Hematopoietic multipotent progenitor cell treated with erythropoietin and hydrocortisone succinate and interleukin-3 and kit ligand, for 6 days (in vitro differentiated cells): ENCODE results near the gene SLC17A5.
"Not testable (repeated sequence)": the region's sequence is repeated elsewhere in the genome, so short reads cannot be mapped to it uniquely, and the experiment has no call there.

ENCODE experiments used
- DNase-seq: peaks from one replicate; pipeline ENCODE4 v3.0.0-alpha.2; 2015

SLC17A5 gene, protein sequence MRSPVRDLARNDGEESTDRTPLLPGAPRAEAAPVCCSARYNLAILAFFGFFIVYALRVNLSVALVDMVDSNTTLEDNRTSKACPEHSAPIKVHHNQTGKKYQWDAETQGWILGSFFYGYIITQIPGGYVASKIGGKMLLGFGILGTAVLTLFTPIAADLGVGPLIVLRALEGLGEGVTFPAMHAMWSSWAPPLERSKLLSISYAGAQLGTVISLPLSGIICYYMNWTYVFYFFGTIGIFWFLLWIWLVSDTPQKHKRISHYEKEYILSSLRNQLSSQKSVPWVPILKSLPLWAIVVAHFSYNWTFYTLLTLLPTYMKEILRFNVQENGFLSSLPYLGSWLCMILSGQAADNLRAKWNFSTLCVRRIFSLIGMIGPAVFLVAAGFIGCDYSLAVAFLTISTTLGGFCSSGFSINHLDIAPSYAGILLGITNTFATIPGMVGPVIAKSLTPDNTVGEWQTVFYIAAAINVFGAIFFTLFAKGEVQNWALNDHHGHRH

DNA sequence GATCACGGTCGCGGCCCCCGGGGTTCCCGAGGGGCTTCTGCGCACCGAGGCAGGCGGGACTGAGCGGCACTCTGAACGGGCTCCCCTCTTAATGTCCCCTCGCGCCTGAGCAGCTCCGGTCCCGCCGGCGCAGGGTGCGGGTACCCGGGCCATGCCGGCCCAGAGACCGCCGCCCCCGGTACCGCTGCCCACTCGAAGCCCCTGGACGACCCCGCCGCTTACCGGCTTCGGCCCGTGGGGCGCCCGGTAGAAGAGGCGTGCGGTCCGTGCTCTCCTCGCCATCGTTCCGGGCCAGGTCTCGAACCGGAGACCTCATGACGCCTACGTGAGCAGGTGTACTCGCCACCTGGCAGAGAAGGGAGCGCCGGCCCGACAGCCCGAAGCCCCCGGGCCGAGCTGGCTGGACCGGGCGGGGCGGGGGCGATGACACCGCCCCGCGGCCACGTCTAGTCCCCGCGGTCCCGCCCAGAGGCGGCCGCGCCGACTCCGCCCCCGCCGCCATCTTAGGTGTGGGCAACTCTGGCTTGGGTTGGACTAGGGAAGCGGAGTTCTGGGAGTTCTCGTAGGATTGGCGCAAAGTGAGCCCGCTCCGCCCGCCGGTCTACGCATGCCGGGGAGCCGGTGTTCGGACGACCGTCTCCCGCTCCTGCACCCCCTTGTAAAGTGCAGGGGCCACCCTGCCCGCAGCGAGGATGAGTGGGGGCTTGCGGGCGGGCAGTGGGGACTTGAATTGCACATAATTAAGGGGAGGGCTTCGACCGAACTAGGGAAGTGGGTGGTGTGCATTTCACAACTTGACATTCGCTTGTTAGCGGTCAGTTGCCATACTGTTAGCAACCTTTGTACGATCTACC lies at the start of gene SLC17A5:
TSS of gene SLC17A5 (minus strand) at position 422 of the 854 bp plus-strand sequence. CDS start at position 316, 106 bp downstream.
- peak; percentile 96 for DNase-seq

GRCh38 chr6:73703466-73703865 lies 49.7 kb upstream of the SLC17A5 start:
- DNase-seq = no peak

DNA sequence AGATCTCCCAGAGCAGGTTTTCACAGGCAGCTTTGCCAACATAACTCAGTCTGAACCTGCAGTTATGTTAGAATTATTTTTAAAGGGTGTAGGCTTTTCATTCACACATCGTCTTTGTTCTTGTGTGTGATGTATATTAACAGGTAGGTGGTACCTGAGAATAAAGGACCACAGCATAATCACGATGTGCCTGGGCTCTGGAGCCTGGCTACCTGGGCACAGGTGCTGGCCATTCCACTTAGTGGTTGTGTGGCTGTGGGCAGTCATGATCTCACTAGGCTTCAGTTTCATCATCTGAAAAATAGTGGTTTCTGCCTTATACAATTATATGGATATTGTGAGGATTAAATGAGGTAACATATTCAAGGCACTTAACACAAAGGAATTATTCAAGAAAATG lies 48.7 kb upstream of the SLC17A5 start:
- DNase-seq = no peak

DNA sequence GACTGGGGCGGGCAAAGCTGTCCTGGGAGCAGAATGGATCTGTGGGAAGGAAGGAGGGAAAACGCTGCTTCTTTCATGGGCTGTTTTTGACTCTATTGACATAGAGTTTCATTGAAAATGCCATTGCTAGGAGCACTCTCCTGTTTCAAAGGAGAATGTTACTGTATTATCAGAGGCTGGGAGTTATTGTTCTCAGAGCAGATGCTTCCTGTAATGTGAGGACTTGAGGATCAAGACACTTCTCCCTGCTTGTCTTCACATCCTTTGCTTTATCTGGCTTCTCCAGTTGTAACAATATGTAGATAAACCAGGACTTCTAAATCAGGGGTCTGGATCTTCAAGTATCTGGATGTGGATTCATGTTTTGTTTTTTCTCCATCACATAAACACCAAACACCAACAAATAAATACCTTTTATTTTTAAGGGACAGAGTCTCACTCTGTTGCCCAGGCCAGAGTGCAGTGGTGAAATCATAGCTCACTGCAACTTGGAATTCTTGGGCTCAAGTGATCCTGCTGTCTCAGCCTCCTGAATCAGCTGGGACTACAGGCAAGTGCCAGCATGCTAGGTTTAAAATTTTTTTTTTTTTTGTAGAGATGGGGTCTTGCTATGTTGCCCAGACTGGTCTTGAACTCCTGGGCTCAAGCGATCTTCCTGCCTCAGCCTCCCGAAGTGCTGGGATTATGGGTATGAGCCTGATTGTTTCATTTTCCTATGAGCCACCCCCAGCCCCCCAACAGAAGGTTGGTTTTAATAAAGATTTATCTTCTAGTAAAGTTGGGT lies 46.1 kb upstream of the SLC17A5 start:
- peak; percentile 18 for DNase-seq

DNA sequence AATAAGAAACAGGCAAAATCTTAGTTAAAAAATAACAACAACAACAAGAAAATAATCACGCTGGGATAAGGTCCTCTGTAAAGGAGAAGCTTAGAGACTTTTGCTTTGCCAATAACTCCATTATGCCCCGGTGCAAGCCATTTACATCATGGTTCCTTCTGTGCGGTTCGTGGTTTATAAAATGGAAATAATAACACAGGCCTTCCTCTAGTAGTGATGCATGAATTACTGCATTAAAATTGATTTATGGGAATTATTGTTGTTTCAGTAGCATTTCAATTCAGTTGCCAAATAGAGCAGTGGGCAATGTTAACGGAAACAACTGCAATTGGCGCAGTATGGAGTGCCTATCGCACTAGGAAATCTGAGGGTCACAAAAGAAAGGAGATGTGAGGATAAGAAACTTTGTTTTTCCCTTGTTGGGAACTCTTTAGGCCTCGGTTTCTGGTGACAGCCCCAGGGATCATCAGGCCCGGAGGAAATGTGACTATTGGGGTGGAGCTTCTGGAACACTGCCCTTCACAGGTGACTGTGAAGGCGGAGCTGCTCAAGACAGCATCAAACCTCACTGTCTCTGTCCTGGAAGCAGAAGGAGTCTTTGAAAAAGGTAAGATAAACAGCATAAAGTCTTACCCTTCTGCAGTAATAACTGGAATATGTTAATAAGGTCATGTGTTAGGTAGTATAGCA lies 43.3 kb upstream of the SLC17A5 start:
- DNase-seq = peak; percentile 31

GRCh38 chr6:73695619-73696421 lies 42.0 kb upstream of the SLC17A5 start, which contains the start of gene CD109:
Gene CD109, plus strand, starts transcription at chr6:73696203. Its CDS starts 13 bp downstream, at chr6:73696216.
- peak; percentile 80 for DNase-seq

GRCh38 chr6:73694711-73695411 lies 41.1 kb upstream of the SLC17A5 start:
- DNase-seq = no peak

- no peak for DNase-seq
These were observed 37.7 kb upstream of the SLC17A5 start for GRCh38 chr6:73691512-73691911.

GRCh38 chr6:73690056-73690455 lies 36.3 kb upstream of the SLC17A5 start:
- DNase-seq = no peak

DNA sequence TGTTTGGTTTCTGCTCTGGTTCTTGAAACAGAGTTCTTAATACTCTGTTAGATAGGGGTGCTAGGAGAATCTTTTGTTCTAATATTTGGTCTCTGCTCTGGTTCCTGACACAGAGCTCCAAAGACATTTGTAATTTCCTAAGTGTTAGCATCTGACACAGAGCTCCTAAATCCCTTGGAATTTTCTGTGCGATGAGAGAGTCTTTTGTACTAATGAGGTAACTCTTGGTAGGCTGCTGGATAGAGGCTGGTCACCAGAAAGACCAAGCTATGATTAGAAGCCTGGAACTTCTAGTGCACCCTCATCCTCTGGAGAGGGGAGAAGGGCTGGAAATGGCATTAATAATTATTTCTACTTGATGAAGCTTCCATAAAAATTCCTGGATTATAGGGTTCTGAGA lies 34.6 kb upstream of the SLC17A5 start:
- DNase-seq = no peak

DNA sequence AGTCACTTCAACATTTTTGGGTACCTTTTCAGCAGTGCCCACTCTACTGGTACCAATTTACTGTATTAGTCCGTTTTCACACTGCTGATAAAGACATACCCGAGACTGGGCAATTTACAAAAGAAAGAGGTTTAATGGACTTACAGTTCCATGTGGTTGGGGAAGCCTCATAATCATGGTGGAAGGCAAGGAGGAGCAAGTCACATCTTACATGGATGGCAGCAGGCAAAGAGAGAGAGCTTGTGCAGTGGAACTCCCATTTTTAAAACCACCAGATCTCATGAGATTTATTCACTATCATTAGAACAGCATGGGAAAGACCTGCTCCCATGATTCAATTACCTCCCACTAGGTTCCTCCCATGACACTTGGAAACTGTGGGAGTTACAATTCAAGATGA lies 29.8 kb upstream of the SLC17A5 start:
- not testable (repeated sequence) for DNase-seq

DNA sequence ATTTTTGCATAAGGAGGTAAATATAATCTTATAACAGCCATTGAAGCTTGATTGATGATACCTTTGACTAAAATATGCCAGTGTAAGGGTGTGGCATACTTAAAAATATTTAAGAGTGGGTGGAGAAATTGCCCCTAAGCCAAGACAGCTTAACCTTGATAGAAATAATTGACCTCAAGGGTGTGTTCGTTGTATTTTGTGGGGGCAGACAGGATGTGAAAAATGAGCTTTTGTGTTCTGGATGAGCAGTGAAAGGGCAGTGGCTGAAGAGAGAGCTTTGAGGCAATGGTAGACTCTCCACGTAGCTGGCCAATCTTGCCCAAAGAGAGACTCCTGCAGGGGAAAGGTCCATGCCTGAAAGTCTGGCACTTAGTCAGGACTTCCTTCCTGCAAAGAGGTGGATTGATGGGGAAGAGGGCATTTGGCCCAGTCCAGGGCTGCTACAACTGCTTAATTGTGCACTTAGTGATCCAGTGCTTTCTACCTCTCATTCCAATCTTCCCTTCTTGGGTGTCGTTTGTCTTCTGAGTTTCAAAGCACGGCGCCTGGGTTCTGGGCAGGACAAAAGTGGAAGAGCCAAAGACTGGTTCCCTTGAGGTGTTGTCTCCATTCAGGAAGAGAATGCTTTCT lies 26.6 kb upstream of the SLC17A5 start:
- no peak for DNase-seq

DNA sequence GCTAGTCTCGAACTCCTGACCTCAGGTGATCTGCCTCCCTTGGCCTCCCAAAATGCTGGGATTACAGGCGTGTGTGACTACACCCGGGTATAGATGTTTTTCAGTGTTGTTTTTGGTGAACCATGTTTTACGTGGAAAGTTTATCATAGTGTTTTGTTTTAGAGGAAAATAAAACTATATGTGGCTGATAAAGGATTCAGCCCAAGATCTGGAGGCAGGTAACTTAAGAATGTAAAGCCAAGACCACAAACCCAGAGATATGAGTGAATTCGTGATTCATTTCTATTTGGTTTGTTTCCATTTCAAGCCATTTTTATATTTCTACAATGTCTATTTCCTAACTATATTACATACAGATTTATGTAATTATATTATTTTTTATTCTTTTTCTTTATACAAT lies 26.1 kb upstream of the SLC17A5 start:
- DNase-seq = not testable (repeated sequence)

DNA sequence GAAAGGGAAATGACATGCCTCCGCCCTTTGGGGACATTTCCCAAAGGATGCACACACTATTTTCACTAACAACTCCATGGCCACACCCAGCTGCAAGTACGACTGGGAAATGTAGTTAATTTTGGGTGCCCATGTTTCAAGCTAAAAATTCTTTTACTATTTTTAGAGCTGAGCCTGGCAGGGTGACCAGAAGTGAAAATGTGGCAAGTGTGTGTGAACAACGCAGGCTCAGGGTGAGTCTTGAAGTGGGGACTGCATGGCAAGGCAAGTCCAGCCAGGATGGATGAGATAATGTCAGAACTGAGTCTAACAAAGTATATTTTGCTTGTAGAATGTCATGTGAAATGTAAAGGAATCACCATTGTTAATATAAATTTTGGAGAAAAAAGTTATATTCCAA lies 25.2 kb upstream of the SLC17A5 start:
- DNase-seq = no peak

GRCh38 chr6:73675466-73676098 lies 21.8 kb upstream of the SLC17A5 start:
- DNase-seq = peak; percentile 87

DNA sequence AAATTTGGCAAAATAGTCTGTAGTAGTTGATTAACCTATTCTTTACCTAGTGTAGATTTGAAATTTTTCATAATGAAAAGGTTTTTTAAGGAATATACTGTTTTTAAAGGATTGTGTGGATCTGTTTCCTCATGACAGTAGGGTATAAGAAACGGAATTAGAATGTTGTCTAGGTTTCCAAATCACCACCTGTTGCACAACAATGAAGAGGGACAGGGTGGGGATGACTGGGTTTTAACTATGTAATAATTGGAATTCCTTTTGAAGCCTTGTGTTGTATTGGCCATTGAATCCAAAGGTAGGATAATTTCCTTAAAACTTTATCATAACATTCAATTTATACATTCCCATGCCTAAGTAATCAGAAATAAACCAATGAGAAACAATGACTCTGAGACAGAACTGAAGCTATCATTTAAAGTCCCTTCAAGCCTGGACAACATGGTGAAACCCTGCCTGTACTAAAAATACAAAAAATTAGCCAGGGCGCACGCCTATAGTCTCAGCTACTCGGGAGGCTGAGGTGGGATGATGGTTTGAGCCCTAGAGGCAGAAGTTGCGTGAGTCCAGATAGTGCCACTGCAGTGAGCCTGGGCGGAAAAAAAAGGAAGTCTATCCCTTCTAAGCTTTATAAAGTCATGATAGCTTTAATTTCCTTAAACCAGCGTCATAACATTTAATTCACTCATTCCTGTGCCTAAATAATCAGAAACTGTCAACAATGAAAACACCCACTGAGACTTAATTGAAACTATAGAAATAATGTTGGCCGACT lies 18.3 kb upstream of the SLC17A5 start:
- no peak for DNase-seq

GRCh38 chr6:73669005-73669404 lies 15.2 kb upstream of the SLC17A5 start:
- DNase-seq = no peak

GRCh38 chr6:73667798-73668197 lies 14.0 kb upstream of the SLC17A5 start:
- DNase-seq = no peak

DNA sequence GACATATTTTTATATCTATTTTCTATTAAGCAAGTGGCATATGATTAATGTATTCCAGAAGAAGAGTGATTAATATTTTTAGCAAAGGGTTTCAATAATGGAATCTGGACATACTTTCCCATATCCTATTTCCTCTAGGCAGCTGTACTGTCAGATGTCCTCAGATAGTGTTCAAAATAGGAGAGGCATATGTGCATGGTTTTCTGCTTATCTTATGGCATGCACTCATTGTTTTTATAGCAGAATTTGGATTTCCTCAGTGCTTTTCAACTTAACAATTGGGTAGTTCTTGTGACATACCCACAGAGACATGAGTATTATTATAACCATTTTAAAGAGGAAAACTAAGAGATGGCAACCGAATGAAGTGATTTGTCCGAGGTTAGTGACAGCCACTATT lies 12.6 kb upstream of the SLC17A5 start:
- no peak for DNase-seq
